ENCODE data around the gene HRH1.

HRH1 gene

GRCh38 chr3:11312166-11312565 is 157.9 kb downstream of the HRH1 start:
- in situ Hi-C loops (cut with MboI; ENCODE audit: low sequenced_read_pairs), result no loop called here
- no peaks in the 10 kb centered on the region for H3K4me1 ChIP-seq

More at GRCh38 chr3:11312166-11312565, 157.9 kb downstream of the HRH1 start:
- Histone ChIP-seq H3K9me3 (no peaks in the 10 kb centered on the region), H3K4me3 (no peak overlapping the region), H3K27me3 (ENCODE audit: low read depth) (no peaks in the 10 kb centered on the region), H3K36me3 (replicated peaks) (peaks cover 30% of the 10 kb centered on the region)
- DNase-seq (ENCODE audit: low spot score in 2 of 2), result no peak
